Breast epithelium (tissue), 4 donors: ENCODE data around the gene TRAF7. TPM values are rescaled to one million over a fixed set of nuclear protein-coding genes. Genes with fewer than 3 reads are reported as not detected.
"Not testable (repeated sequence)": the region's sequence is repeated elsewhere in the genome, so short reads cannot be mapped to it uniquely, and the experiment has no call there.

ENCODE experiments used
- DNase-seq, 2 donors: peaks; one replicate each; pipeline ENCODE4 v3.0.0-alpha.2; 2019; ENCODE audit warnings: low spot score in 2 of 2
- H3K27ac ChIP-seq, 2 donors: fragments of 200-600 bp; sonication (generic) in 1 of 2; one replicate each; pipeline ENCODE4 v1.5.1; 2016 to 2019; ENCODE audit warnings: mild to moderate bottlenecking in 1 of 2
- H3K27me3 ChIP-seq, 2 donors: fragments of 200-600 bp; sonication (generic) in 1 of 2; one replicate each; pipeline versions ENCODE4 v1.5.1 to v1.6.0; 2017 to 2019; ENCODE audit warnings: control low read depth in 1 of 2, mild to moderate bottlenecking in 1 of 2
- H3K36me3 ChIP-seq: fragments of 200-600 bp; one replicate; pipeline ENCODE4 v1.5.1; 2019
- H3K4me1 ChIP-seq, 2 donors: fragments of 200-600 bp; sonication (generic); one replicate each; pipeline ENCODE4 v1.5.1; 2016 to 2019; ENCODE audit warnings: control low read depth in 1 of 2
- H3K4me3 ChIP-seq, 3 donors: fragments of 200-600 bp; sonication (generic); 1 replicate in 2 of 3; 2 replicates in 1 of 3; pipeline ENCODE4 v1.5.1; 2016 to 2019; ENCODE audit warnings: mild to moderate bottlenecking in 3 of 3, moderate library complexity in 2 of 3
- H3K9me3 ChIP-seq, 2 donors: fragments of 200-600 bp; sonication (generic) in 1 of 2; one replicate each; pipeline ENCODE4 v1.5.1; 2016 to 2019; ENCODE audit warnings: control low read depth in 1 of 2
- POLR2A ChIP-seq: fragments of 450-650 bp; IDR thresholded peaks from one replicate; pipeline ENCODE4 v1.6.1; 2016; ENCODE audit warnings: antibody characterized with exemption, mild to moderate bottlenecking, moderate library complexity
- POLR2AphosphoS5 ChIP-seq, 3 donors: sonication (generic); formaldehyde crosslinking; IDR thresholded peaks; one replicate each; pipeline ENCODE4 v1.6.1; 2017; ENCODE audit warnings: antibody characterized with exemption in 3 of 3
- intact Hi-C: fragments of 100-400 bp; cut with DNase I; formaldehyde crosslinking; loops from one replicate; pipeline ENCODE4 v1.15.1; 2023; ENCODE audit warnings: low total_unique reads
- total RNA-seq, 3 donors: library from RNA; depleted of rRNA; stranded (reverse); fragments of >200 nt; gene quantifications; one replicate each; pipeline ENCODE4 v1.1.0, GENCODE V29; 2016
- TF ChIP-seq, protein P1 (sequence below), 3 donors: fragments of 450-650 bp; IDR thresholded peaks; one replicate each; pipeline ENCODE4 v1.5.1; 2016 to 2017; ENCODE audit warnings: antibody characterized with exemption in 3 of 3, mild to moderate bottlenecking in 3 of 3, moderate library complexity in 3 of 3

The TRAF7 gene
- total RNA-seq, 3 donors from 2014 or later, result 28.4 to 35.4 (median 32.5) TPM

DNA sequence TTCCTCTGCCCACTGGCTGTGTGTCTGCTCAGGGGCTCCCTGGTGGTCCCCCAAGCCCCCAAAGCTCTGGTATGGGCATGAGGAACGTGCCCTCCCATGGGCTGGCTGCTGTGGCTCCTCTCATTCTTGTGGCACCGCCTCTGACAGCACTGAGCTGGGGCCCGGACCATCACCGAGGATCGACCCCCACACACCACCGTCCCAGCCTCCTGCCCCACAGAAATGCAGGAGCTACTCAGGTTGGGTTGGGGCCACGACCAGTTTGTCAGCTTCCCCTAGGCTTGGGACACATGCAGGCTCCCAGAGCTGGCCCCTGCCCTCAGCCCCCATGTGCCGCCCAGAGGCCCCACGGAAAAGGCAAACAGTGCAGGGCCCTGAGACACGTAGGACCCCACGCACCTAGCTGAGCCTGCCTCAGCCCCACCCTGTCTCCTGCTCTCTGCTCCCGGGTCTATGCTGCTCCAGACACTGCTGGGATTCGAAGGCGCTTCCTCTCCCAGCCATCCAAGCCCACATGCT, 44.1 kb downstream of the TRAF7 start:
- no peaks in the 10 kb centered on the region for H3K27me3 ChIP-seq
- H3K27ac ChIP-seq, result no peak overlapping the region
- no peak for TF ChIP-seq POLR2A
- TF ChIP-seq, protein P1, sequence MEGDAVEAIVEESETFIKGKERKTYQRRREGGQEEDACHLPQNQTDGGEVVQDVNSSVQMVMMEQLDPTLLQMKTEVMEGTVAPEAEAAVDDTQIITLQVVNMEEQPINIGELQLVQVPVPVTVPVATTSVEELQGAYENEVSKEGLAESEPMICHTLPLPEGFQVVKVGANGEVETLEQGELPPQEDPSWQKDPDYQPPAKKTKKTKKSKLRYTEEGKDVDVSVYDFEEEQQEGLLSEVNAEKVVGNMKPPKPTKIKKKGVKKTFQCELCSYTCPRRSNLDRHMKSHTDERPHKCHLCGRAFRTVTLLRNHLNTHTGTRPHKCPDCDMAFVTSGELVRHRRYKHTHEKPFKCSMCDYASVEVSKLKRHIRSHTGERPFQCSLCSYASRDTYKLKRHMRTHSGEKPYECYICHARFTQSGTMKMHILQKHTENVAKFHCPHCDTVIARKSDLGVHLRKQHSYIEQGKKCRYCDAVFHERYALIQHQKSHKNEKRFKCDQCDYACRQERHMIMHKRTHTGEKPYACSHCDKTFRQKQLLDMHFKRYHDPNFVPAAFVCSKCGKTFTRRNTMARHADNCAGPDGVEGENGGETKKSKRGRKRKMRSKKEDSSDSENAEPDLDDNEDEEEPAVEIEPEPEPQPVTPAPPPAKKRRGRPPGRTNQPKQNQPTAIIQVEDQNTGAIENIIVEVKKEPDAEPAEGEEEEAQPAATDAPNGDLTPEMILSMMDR (IDR thresholded peaks at IDR 0.05), result no peak
- TF ChIP-seq POLR2AphosphoS5 (IDR thresholded peaks at IDR 0.05), result no peak
- intact Hi-C loops, result no loop called here
- no peak overlapping the region for H3K4me3 ChIP-seq
- no peaks in the 10 kb centered on the region for H3K9me3 ChIP-seq
- DNase-seq, result no peak
- peaks cover 5 to 13% of the 10 kb centered on the region in 2 donors for H3K4me1 ChIP-seq
- H3K36me3 ChIP-seq, result no peaks in the 10 kb centered on the region

DNA sequence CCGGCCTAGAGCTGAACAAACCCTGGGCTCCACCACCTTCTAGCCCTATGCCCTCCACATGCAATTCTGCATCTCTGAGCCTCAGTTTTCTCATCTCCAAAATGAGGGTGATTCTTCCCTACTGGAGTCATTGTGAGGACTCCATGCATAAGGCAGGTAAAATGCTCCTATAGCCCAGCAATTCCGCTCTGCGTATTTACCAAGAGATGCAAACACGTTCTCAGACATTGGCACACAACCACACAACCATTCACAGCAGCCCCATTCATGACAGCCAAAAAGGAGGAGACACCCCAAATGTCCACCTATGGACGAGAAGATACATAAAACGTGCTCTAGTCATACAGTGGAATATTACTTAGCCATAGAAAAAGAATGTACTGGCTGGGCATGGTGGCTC, 44.7 kb downstream of the TRAF7 start:
- TF ChIP-seq, protein P1 (IDR thresholded peaks at IDR 0.05), result no peak
- TF ChIP-seq POLR2AphosphoS5 (IDR thresholded peaks at IDR 0.05), result no peak
- no peak for TF ChIP-seq POLR2A
- DNase-seq, result no peak
- peaks cover 5 to 7% of the 10 kb centered on the region in 2 donors for H3K4me1 ChIP-seq
- intact Hi-C loops, result no loop called here
- H3K27ac ChIP-seq, result no peak overlapping the region
- H3K36me3 ChIP-seq, result no peaks in the 10 kb centered on the region
- no peak overlapping the region for H3K4me3 ChIP-seq
- no peaks in the 10 kb centered on the region for H3K9me3 ChIP-seq
- H3K27me3 ChIP-seq, result no peaks in the 10 kb centered on the region

DNA sequence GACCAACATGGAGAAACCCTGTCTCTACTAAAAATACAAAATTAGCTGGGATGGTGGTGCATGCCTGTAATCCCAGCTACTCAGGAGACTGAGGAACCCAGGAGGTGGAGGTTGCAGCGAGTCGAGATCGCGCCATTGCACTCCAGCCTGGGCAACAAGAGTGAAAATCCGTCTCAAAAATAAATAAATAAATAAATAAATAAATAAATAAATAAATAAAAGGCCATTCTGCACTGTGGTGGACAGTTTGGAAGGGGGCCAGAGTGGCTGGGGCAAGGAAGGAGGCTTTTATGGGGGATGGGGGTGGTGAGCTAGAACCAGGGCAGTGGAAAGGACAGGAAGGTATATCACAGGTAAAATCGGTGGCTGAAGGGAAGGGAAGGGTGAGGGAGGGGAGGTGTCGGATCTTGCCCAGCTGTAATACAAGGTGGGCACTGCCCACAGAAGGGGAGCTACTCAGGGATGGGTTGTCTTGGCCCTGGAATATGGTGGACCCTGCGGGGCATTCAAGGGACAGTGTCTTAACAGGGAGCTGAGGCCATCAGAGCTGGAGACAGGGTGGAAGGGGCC, 47.6 kb downstream of the TRAF7 start:
- H3K27me3 ChIP-seq, H3K27ac ChIP-seq, H3K36me3 ChIP-seq, H3K4me3 ChIP-seq, intact Hi-C loops, H3K9me3 ChIP-seq, DNase-seq: not testable (repeated sequence)
- peaks cover 8 to 10% of the 10 kb centered on the region in 2 donors for H3K4me1 ChIP-seq

DNA sequence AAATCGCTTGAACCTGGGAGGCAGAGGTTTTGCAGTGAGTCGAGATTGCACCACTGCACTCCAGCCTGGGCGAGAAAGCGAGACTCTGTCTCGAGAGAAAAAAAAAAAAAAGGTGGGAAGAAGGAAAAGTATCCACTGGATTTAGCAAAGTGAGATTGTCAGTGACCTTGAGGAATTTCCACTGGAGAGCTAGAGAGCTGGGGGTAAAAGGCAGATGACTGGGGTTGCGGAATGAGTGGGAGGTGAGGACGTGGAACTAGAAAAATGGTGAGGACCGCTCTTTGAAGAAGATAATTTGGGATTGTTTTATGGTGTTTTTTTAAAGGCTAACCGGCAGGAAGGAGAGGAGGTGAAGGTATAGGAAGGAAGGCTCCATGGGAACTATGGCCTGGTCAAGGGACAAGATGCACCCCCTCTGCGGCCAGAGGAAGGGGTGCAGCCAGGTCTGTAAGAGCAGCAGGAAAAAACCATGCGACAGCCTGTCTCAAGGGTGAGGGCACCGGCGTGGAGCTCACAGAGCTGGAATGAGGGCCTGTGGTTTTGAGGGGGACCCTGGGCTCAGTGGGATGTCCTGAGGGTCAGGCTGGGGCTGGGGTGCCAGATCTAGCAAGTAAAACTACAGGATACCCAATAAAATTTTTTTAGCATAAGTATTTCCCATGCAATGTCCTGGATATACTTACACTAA, 49.0 kb downstream of the TRAF7 start:
- H3K36me3 ChIP-seq, result no peaks in the 10 kb centered on the region
- no peaks in the 10 kb centered on the region for H3K27me3 ChIP-seq
- H3K27ac ChIP-seq, result peak overlapping the region; percentile 91 to 99
- TF ChIP-seq POLR2AphosphoS5 (IDR thresholded peaks at IDR 0.05) (no peak), POLR2A (no peak)
- TF ChIP-seq, protein P1 (IDR thresholded peaks at IDR 0.05), result no peak
- H3K9me3 ChIP-seq, result no peaks in the 10 kb centered on the region
- intact Hi-C loops, result no loop called here
- no peak for DNase-seq
- peaks cover 8 to 10% of the 10 kb centered on the region in 2 donors for H3K4me1 ChIP-seq
- peak overlapping the region; percentile 62 to 80 (median 79) for H3K4me3 ChIP-seq

DNA sequence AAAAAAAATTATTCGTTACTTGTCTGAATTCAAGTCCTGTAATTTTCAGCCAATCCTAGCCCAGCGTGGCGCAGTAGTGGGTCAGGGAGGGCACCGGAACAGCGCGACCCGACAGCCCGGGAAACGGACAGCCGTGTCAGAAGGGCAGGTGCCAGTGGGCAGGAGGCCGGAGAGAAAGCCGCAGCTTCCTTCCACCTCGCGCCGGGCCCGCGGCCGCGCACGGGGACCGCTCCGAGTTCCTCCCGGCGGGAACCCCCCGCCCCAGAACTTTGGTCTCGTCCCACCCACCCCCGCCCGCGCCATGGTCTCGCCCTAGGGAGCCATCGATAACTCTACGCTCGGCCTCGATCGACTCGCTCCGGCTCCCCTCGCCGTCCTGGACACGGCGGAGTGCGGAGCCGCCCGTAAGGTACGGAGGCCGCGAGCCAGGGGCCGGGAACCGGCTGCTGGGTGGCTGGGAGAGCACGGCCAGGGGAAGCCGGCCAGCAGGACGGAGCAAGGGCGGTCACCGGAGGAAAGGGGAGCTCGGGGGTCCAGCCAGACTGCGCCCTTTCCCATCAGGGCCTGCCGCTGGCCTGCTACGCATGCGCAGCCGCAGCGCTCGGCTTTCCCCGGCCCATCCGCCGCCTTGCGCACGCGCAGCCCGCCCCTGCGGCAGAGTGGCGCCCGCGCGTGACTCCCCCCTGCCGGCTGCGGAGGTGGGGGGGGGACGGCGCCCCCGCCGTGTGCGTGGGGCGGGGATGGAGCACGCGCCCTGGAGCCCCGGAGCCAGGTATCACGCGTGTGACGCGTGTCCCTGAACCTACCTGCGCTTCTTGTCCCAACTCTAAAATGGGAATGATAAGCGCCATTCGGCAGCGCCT, 49.8 kb downstream of the TRAF7 start, which contains the start of gene MLST8:
Gene MLST8 (plus strand): TSS at position 351 of the 863 bp plus-strand sequence. CDS start 632 bp downstream, outside the sequence.
- Histone ChIP-seq H3K9me3 (no peaks in the 10 kb centered on the region), H3K27ac (peak within 1 kb of the TSS; percentile 91 to 99), H3K4me1 (peaks cover 8 to 10% of the 10 kb centered on the region in 2 donors), H3K4me3 (peak within 1 kb of the TSS; percentile 62 to 80 (median 79)), H3K27me3 (no peaks in the 10 kb centered on the region), H3K36me3 (no peaks in the 10 kb centered on the region)
- intact Hi-C loops, result no loop called here
- peak; percentile 76 to 84 for DNase-seq
- TF ChIP-seq, protein P1 (IDR thresholded peaks at IDR 0.05), result peak in 1 of 3 donors; percentile 11
- TF ChIP-seq POLR2A, result peak; percentile 50
- peak; percentile 89 to 92 (median 92) for TF ChIP-seq POLR2AphosphoS5 (IDR thresholded peaks at IDR 0.05)
